Activated CD8-positive, alpha-beta T cell treated with anti-CD3 and anti-CD28 coated beads for 36 hours (primary cell): ENCODE measurements around the gene TPRX2. TPM values are rescaled to one million over a fixed set of nuclear protein-coding genes. Genes with fewer than 3 reads are reported as not detected.
"Not testable (repeated sequence)": the region's sequence is repeated elsewhere in the genome, so short reads cannot be mapped to it uniquely, and the experiment has no call there.

Experiments used
- ATAC-seq: fragments of 200-7000 bp; cut with Tn5 transposase; one replicate; pipeline ENCODE4 v1.10.0; 2021; ENCODE audit warnings: mild to moderate bottlenecking, moderate library complexity
- CTCF ChIA-PET: fragments of 350-600 bp; sonication (Branson Sonifier 250); formaldehyde crosslinking; loops from one replicate; lab custom pipeline; 2021; ENCODE audit warnings: antibody characterized with exemption; lab: Charles Lee
- POLR2A ChIA-PET: fragments of 350-600 bp; sonication (Branson Sonifier 250); formaldehyde crosslinking; loops from one replicate; lab custom pipeline; 2021; ENCODE audit warnings: antibody characterized with exemption; lab: Charles Lee
- DNase-seq: peaks from one replicate; pipeline ENCODE4 v3.0.0-alpha.2; 2020
- H3K27ac Mint-ChIP-seq: one replicate; pipeline ENCODE4 v1.8.0; 2021; ENCODE audit warnings: mild to moderate bottlenecking, mixed read lengths
- H3K27me3 Mint-ChIP-seq: one replicate; pipeline ENCODE4 v1.8.0; 2021; ENCODE audit warnings: mixed read lengths
- H3K36me3 Mint-ChIP-seq: one replicate; pipeline ENCODE4 v1.8.0; 2021; ENCODE audit warnings: low read depth, mixed read lengths
- H3K4me1 Mint-ChIP-seq: one replicate; pipeline ENCODE4 v1.8.0; 2021; ENCODE audit warnings: low read depth, mixed read lengths
- H3K4me3 Mint-ChIP-seq: one replicate; pipeline ENCODE4 v1.8.0; 2021; ENCODE audit warnings: mild to moderate bottlenecking, moderate library complexity, mixed read lengths
- H3K9me3 Mint-ChIP-seq: one replicate; pipeline ENCODE4 v1.8.0; 2021; ENCODE audit warnings: mixed read lengths
- CTCF ChIP-seq: fragments of 200-600 bp; IDR thresholded peaks from one replicate; pipeline ENCODE4 v1.8.0; 2022; ENCODE audit warnings: antibody characterized with exemption, mild to moderate bottlenecking
- intact Hi-C: fragments of 100-400 bp; cut with micrococcal nuclease; formaldehyde crosslinking; loops from one replicate; pipeline ENCODE4 v1.10.0; 2022
- total RNA-seq, 2 experiments: library from RNA; stranded (reverse); gene quantifications; one replicate each; pipeline ENCODE4 v1.2.3, GENCODE V29; 2021

Gene TPRX2
- total RNA-seq, 2 experiments from 2014 or later, result not detected

- no peak for TF ChIP-seq CTCF
- ChIA-PET POLR2A (no interaction called here), CTCF (interaction anchor here (2.1 kb wide), 1 partner anchor 29 kb away, joined by 5 read pairs; no protein-coding TSS in a partner anchor)
- H3K4me3 Mint-ChIP-seq, result no peak overlapping the region
- H3K27ac Mint-ChIP-seq, result no peak overlapping the region
- H3K9me3 Mint-ChIP-seq, result no peaks in the 10 kb centered on the region
- peaks cover 14% of the 10 kb centered on the region for H3K27me3 Mint-ChIP-seq
- H3K4me1 Mint-ChIP-seq, result no peaks in the 10 kb centered on the region
- intact Hi-C loops, result no loop called here
- H3K36me3 Mint-ChIP-seq, result no peaks in the 10 kb centered on the region
- DNase-seq, result no peak
- no peak for ATAC-seq
Measured at GRCh38 chr19:47897861-47898260, 38.8 kb downstream of the TPRX2 start.

- no peak for ATAC-seq
Measured at GRCh38 chr19:47899335-47899734, 40.3 kb downstream of the TPRX2 start.

GRCh38 chr19:47901370-47901769 is 42.3 kb downstream of the TPRX2 start:
- H3K27ac Mint-ChIP-seq, result no peak overlapping the region
- DNase-seq (no peak), ATAC-seq (no peak)
- TF ChIP-seq CTCF, result no peak
- intact Hi-C loops, result no loop called here
- no peak overlapping the region for H3K4me3 Mint-ChIP-seq
- no peaks in the 10 kb centered on the region for H3K9me3 Mint-ChIP-seq
- no peaks in the 10 kb centered on the region for H3K4me1 Mint-ChIP-seq
- H3K36me3 Mint-ChIP-seq, result no peaks in the 10 kb centered on the region
- ChIA-PET POLR2A (no interaction called here), CTCF (no interaction called here)
- peaks cover 13% of the 10 kb centered on the region for H3K27me3 Mint-ChIP-seq

More at GRCh38 chr19:47899335-47899734, 40.3 kb downstream of the TPRX2 start:
- intact Hi-C loops, result no loop called here
- Mint-ChIP-seq H3K27me3 (peaks cover 13% of the 10 kb centered on the region), H3K4me3 (no peak overlapping the region), H3K27ac (no peak overlapping the region), H3K9me3 (no peaks in the 10 kb centered on the region), H3K36me3 (no peaks in the 10 kb centered on the region), H3K4me1 (no peaks in the 10 kb centered on the region)
- ChIA-PET CTCF (no interaction called here), POLR2A (no interaction called here)
- DNase-seq, result no peak
- no peak for TF ChIP-seq CTCF

- H3K9me3 Mint-ChIP-seq, POLR2A ChIA-PET, H3K36me3 Mint-ChIP-seq, ATAC-seq, CTCF ChIA-PET, H3K4me3 Mint-ChIP-seq, H3K4me1 Mint-ChIP-seq, intact Hi-C loops, H3K27me3 Mint-ChIP-seq, H3K27ac Mint-ChIP-seq: not testable (repeated sequence)
- DNase-seq, result peak; percentile 89
- TF ChIP-seq CTCF, result peak; percentile 51
Measured at GRCh38 chr19:47909350-47909749, 50.3 kb downstream of the TPRX2 start.

GRCh38 chr19:47910191-47910590 is 51.2 kb downstream of the TPRX2 start:
- H3K36me3 Mint-ChIP-seq, H3K4me3 Mint-ChIP-seq, H3K9me3 Mint-ChIP-seq, CTCF ChIA-PET, H3K27me3 Mint-ChIP-seq, ATAC-seq, DNase-seq, H3K27ac Mint-ChIP-seq, POLR2A ChIA-PET, intact Hi-C loops, H3K4me1 Mint-ChIP-seq: not testable (repeated sequence)

Other genes starting within 250 kb of the TPRX2 start
- 1 to 10 TPM; 1.1 to 1.4 TPM for gene EHD2, start 145.8 kb upstream of the TPRX2 start, total RNA-seq
- gene NOP53, start 113.7 kb upstream of the TPRX2 start, total RNA-seq, result 100 to 1,000 TPM; 300 to 301 TPM
- 100 to 1,000 TPM; 105 to 106 TPM for gene SELENOW, start 80.5 kb upstream of the TPRX2 start, total RNA-seq
- gene TPRX1, start 54.7 kb upstream of the TPRX2 start, total RNA-seq, result not detected
- not detected for gene CRX, start 37.3 kb upstream of the TPRX2 start, total RNA-seq
- not detected for gene SULT2A1, start 27.1 kb downstream of the TPRX2 start, total RNA-seq
- not detected for gene BSPH1, start 132.9 kb downstream of the TPRX2 start, total RNA-seq
- gene ELSPBP1, start 135.4 kb downstream of the TPRX2 start, total RNA-seq, result not detected
- gene CABP5, start 184.8 kb downstream of the TPRX2 start, total RNA-seq, result not detected